Type B pancreatic cell (in vitro differentiated cells): Measurements from ENCODE around the gene PPP1CB. TPM values are rescaled to one million over a fixed set of nuclear protein-coding genes. Genes with fewer than 3 reads are reported as not detected.
A peak's percentile ranks its signal among the peaks of the same experiment; 100 is the strongest.

Experiments
- DNase-seq: peaks from one replicate; pipeline ENCODE4 v3.0.0; 2021; ENCODE audit warnings: mixed read lengths; ENCODE audit not compliant: unreplicated experiment; ENCODE audit errors: extremely low spot score
- H3K27ac Mint-ChIP-seq: 2 replicates; pipeline ENCODE4 v1.8.0; 2021; ENCODE audit warnings: mild to moderate bottlenecking, mixed read lengths
- H3K27me3 Mint-ChIP-seq: 2 replicates; pipeline ENCODE4 v1.8.0; 2021; ENCODE audit warnings: mixed read lengths
- H3K36me3 Mint-ChIP-seq: 2 replicates; pipeline ENCODE4 v1.8.0; 2021; ENCODE audit warnings: mixed read lengths
- H3K4me1 Mint-ChIP-seq: one replicate; pipeline ENCODE4 v1.8.0; 2021; ENCODE audit warnings: mixed read lengths; ENCODE audit not compliant: unreplicated experiment
- H3K4me3 Mint-ChIP-seq: 2 replicates; pipeline ENCODE4 v1.8.0; 2021; ENCODE audit warnings: mild to moderate bottlenecking, mixed read lengths
- H3K9me3 Mint-ChIP-seq: 2 replicates; pipeline ENCODE4 v1.8.0; 2021; ENCODE audit warnings: mixed read lengths
- total RNA-seq: library from RNA; stranded (reverse); gene quantifications from 2 replicates; pipeline ENCODE4 v1.2.1, GENCODE V29; 2021; ENCODE audit warnings: low replicate concordance
- TF ChIP-seq, protein P1 (sequence below): fragments of 200-600 bp; sonication (generic); conservative IDR thresholded peaks from 2 replicates; pipeline ENCODE4 v1.5.0; 2021; ENCODE audit warnings: antibody characterized with exemption, mild to moderate bottlenecking

PPP1CB gene
- total RNA-seq, 1 donor from 2014 or later, result 227 TPM

DNA sequence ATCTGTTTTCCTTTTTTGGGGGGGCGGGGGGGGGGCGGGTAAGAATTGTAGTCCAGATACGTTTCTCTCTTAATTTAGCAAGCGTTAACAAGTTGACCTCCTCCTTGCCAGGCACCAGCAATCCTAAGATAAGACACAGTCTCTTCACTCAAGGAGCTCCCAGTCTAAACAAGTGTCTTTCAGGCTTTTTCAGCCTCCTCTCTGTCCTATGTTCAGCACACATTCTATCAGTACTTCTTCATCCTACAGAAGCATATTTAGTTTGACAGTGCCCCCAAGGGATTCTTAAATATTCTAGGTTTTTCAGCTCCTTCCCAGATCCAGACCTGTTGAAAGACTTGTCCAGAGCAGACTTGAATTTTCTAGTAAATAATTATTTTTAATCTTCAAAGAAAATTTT, 2.7 kb downstream of the PPP1CB start:
- H3K27ac Mint-ChIP-seq, result peak overlapping the region; percentile 46

DNA sequence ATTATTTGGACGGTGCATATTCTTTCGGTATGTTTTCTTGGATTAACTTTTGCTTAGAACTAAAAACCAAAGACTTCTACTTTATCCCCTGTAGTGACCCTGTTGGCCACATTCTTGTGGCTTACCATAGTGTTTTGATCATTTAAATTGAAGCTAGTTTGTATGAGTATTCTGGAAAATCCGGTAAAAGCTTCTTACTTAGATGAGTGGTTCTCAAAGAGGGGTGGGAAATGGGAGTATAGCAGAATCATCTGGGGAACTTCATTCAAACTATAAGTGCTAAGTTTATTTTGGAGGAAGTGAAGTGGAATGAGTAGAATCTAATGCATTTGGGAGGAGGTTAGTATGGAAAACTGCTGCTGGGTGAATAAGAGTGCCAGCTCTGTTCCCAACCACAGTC, 3.8 kb downstream of the PPP1CB start:
- peaks cover 3% of the 10 kb centered on the region for H3K36me3 Mint-ChIP-seq
- peak overlapping the region; percentile 65 for H3K4me3 Mint-ChIP-seq
- no peak for DNase-seq

More for the DNA sequence above, 2.7 kb downstream of the PPP1CB start:
- H3K9me3 Mint-ChIP-seq, result no peaks in the 10 kb centered on the region
- H3K36me3 Mint-ChIP-seq, result peaks cover 3% of the 10 kb centered on the region
- H3K4me3 Mint-ChIP-seq, result peak overlapping the region; percentile 83
- TF ChIP-seq, protein P1, sequence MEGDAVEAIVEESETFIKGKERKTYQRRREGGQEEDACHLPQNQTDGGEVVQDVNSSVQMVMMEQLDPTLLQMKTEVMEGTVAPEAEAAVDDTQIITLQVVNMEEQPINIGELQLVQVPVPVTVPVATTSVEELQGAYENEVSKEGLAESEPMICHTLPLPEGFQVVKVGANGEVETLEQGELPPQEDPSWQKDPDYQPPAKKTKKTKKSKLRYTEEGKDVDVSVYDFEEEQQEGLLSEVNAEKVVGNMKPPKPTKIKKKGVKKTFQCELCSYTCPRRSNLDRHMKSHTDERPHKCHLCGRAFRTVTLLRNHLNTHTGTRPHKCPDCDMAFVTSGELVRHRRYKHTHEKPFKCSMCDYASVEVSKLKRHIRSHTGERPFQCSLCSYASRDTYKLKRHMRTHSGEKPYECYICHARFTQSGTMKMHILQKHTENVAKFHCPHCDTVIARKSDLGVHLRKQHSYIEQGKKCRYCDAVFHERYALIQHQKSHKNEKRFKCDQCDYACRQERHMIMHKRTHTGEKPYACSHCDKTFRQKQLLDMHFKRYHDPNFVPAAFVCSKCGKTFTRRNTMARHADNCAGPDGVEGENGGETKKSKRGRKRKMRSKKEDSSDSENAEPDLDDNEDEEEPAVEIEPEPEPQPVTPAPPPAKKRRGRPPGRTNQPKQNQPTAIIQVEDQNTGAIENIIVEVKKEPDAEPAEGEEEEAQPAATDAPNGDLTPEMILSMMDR, result no peak
- DNase-seq, result no peak
- peaks cover 42% of the 10 kb centered on the region for H3K4me1 Mint-ChIP-seq
- H3K27me3 Mint-ChIP-seq, result no peaks in the 10 kb centered on the region

DNA sequence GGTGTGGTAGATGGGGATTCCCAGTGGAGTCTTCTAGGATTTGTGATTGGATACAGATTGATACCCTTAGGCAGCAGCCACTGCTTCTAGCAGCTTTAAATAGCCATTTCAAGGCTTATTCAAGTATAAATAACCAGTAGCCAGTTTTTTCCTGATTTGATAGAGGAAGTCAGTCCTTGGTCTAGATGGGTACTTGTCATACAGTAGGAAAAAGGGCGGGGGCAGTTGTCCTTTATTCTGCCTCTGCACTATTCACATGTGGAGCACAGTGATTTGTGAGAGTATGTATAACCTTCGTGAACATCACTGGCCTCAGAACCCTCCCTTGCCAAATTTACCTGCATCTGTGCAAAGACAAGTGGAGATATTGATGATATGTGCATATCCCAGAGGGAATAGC, 6.8 kb downstream of the PPP1CB start:
- DNase-seq, result no peak
- H3K27me3 Mint-ChIP-seq, result no peaks in the 10 kb centered on the region
- H3K9me3 Mint-ChIP-seq, result no peaks in the 10 kb centered on the region
- peaks cover 5% of the 10 kb centered on the region for H3K36me3 Mint-ChIP-seq
- peaks cover 45% of the 10 kb centered on the region for H3K4me1 Mint-ChIP-seq
- H3K27ac Mint-ChIP-seq, result peak overlapping the region; percentile 32
- TF ChIP-seq, protein P1, result no peak
- no peak overlapping the region for H3K4me3 Mint-ChIP-seq

More for the DNA sequence above, 3.8 kb downstream of the PPP1CB start:
- Mint-ChIP-seq H3K9me3 (no peaks in the 10 kb centered on the region), H3K4me1 (peaks cover 36% of the 10 kb centered on the region), H3K27ac (peak overlapping the region; percentile 46), H3K27me3 (no peaks in the 10 kb centered on the region)
- TF ChIP-seq, protein P1, result no peak

DNA sequence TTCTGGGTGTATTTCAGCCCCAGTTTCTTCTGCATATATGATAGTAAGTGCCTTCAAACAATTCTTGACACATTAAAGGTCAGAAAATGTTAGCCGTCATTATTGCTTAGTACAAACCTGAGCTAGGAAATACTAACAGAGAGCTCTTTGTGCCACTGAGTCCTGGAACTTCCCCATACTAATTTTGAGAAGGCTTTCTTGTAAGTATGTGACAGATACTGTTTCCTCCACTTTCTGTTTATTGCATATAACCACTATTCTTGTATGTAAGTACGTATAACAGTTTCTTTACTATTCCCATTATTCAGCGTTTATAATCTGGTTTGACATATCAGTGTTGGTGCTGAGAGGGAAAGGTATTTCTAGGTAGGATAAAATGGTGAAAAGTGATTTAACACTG, 9.8 kb downstream of the PPP1CB start:
- Mint-ChIP-seq H3K27ac (no peak overlapping the region), H3K4me1 (peaks cover 48% of the 10 kb centered on the region), H3K9me3 (no peaks in the 10 kb centered on the region), H3K4me3 (no peak overlapping the region), H3K36me3 (peaks cover 16% of the 10 kb centered on the region), H3K27me3 (no peaks in the 10 kb centered on the region)
- TF ChIP-seq, protein P1, result no peak
- no peak for DNase-seq

DNA sequence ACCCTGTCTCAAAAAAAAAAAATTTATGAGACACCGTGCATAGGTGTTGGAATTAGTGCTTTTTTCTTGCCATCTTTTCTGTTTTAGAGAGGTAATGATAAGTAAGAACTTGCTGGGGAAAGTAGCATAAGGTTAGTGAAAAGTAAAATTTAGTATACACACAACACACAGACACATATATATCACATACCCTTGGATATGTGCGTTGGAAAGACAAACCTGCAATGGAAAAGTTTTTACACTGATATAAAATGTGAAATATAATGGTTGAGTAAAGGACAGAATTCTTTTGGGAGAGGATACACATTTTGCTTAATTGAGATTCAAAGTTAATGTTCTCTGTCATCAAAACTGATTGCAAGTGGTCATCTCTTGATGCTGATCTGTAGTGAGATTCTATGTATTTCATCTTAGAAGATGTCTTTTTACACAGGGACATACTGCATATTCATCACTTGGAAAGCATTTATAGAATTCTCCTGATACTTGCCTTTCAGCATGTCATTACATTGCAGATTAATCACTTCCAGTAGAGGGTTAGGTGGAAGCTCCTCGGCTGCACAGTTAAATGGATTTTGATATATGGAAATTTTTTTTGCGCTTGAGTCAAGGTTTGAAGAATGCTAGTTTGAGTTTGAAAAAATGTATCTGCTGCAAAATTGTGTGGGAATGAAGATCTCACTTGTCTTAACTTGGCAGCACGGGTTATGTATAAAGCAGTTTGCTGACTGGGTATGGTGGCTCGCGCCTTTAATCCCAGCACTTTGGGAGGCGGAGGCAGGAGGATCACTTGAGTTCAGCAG, 13.5 kb downstream of the PPP1CB start:
- H3K36me3 Mint-ChIP-seq, result peaks cover 26% of the 10 kb centered on the region
- H3K27ac Mint-ChIP-seq, result peak overlapping the region; percentile 82
- peak overlapping the region; percentile 60 for H3K4me3 Mint-ChIP-seq
- peaks cover 36% of the 10 kb centered on the region for H3K4me1 Mint-ChIP-seq
- TF ChIP-seq, protein P1, result no peak
- no peak for DNase-seq
- no peaks in the 10 kb centered on the region for H3K27me3 Mint-ChIP-seq
- H3K9me3 Mint-ChIP-seq, result peaks cover 6% of the 10 kb centered on the region
